ENCODE results near the gene ATXN7L2.
A peak's percentile ranks its signal among the peaks of the same experiment; 100 is the strongest.

ATXN7L2 gene

DNA sequence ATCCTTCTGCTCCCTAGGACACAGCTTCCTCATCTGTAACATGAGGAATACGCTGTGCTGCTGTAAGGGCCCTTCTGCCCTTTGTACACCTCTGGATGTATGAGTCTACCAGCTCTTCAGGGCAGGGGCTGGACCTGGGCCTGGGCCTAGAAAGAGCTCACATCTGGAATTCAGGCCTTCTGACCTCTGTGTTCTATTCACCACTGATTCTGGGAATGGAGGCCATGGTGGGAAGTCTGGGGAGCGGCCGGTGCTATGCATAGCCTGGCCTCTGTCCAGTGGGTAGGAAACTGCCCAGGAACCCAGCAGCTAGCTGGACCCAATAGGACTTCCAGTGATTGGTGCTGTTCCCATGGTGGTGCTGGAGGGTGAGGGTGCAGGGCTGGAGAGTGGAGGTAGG lies 45.0 kb downstream of the ATXN7L2 start:
- no peak for DNase-seq

DNA sequence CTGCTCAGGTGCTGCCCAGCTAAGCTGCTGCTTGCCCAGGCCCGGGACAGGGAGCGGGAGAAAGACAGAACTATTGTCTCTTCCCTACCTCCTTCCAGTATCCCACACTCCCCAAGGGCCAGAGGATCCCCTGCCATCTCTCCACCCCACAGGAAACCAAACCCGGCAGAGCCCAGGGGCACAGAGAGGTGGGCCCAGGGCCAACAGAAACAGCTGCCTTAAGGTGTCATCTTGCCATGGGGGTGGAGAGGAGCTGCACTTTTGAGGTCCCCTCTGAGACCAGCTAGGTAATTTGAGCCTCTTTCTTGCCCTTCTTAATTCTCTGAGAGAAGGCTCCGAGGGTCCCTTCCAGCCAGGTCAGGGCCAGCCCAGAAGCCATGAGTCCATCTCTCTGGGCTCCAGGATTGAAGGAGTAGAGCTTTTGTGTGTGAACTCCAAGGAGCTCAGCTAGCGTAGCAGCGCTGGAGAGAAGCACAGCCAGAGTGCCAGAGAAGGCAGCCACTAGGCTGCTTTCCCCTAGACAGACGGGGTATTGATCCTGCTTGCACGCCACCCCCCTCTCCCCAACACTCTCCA lies 46.3 kb downstream of the ATXN7L2 start:
- no peak for DNase-seq

DNA sequence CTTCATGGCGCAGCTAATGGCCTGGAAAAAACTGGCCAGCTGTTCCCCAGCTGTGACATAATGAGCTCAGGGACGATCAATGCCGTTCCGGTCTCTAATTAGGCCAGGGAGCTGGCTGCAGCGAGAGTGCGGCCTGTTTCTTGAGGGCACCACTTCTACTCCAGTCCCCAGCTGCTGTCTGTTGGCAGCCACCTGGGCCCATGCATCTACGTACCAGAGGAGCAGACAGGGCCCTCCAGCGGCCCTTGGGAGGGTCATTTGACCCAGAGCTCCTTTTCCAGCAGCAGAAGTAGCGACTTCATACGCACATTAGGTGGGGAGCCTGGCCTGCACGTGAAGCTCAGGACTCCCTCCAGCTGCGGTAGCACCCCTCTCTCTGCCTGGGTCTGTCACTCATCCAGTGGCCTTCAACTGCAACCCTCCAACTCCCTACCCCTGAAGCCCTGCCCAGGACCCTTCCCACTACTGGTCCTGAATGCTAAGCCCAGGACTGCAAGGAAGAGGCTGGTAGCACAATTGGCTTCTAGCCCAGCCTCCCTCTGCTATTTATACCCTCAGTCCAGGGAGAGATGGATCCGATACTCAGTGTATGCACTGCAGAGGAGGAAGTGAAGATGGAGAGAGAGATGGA lies 46.9 kb downstream of the ATXN7L2 start:
- no peak for DNase-seq

DNA sequence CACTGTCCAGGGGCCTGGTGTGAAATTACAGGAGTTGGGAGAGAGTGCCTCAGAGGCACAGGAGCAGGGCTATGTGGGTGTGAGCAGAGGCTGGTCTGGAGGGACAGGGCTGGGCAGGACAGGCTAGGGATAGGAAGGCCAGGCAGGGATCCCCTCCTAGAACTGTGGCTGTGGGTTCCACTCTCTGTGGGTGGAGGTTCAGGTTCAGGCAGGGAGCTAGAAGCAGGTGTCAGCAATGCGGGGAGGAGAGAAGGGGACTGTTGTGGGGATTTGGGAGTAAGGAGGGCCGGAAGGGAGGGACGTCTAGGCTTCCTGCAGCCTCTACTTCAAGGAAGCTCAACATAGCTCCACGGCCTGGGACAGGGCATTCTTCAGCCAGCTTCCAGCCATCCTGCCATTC lies 47.7 kb downstream of the ATXN7L2 start:
- no peak for DNase-seq

DNA sequence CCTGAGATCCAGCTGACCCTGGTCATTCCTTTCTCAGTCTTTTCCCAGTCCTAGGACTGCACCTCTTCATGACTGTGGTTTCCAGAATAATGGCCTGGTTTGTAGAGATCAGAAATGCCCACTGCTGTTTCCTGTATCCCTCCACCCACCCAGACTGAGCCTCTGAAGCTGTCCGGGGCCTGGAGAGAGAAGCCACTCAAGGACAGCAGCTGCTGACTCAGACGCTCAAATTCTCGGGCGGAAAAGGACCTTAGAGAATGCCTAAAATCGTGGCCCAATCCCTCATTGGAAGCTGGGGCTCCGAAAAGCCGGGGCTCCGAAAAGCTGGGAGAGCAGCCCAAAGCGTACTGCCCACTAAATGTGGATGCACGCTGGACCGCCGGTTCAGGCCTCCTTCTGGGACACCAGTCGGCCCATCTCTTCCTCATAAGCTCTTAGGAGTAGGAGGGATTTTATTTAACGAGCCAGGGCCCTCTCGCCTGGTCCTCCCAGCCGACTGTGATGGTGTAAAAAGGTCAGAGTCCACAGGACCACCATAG lies 48.2 kb downstream of the ATXN7L2 start:
- DNase-seq: no peak

DNA sequence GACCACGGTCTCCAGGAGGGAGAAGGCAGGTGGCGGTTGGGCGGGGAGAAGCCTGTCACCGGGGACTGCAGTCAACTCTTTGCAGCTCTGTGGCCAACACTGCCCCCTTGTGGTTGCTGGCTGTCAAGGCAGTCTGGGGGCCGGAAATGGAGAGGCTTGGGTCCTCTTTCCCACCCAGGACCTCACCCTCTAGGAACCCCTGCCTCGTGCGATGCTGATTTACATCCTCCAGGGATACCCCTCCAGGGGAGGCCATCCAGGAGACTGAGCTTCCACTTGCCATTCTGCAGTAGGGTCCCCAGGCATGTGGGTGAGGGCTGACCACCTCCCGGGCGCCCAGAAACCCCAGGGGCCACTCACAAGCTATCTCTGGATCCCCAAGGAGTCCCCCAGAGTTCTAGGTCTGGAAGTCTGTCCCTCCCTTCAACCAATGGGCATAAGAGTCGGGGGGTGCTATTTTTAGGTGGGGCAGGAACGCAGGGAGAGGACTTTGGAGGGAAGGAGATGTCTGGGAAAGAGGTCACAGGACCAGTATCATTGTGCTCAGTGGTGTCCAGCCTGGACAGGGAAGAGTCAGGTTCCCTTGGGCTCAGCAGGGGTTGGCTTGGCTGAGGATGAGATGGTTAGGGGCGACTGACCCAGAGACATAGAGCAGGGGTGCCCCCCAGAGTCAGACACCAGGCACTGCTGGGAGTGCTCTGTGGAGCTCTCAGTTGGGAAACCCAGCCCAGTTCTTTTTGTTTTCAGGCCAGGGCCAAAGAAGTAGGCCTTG lies 48.8 kb downstream of the ATXN7L2 start:
- peak; percentile 83 for DNase-seq

DNA sequence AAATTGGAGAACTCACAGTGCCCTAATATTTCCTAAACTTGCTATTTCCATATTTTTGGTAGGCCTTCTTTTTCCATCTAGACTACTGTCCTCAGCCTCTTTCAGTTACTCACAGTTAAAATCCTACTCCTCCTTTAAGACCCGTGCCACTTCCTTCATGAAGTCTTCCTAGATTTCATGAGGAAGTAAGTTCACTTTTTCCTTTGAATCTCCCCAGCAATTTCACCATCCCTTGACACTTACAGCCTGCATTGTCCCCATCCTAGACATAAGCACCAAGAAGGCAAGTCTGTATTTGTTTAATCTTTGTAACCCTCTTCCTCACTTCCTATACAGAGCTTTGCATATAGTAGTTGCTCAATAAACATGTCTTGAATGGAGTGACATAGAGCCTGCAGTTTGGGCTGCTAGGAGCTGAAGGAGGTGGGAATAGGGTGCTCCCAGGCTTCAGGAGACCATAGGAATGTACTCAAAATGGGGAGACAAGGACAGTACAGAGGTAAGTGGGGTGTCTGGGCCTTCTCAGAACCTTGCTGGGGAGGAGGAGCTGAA lies 50.7 kb downstream of the ATXN7L2 start:
- DNase-seq: no peak

DNA sequence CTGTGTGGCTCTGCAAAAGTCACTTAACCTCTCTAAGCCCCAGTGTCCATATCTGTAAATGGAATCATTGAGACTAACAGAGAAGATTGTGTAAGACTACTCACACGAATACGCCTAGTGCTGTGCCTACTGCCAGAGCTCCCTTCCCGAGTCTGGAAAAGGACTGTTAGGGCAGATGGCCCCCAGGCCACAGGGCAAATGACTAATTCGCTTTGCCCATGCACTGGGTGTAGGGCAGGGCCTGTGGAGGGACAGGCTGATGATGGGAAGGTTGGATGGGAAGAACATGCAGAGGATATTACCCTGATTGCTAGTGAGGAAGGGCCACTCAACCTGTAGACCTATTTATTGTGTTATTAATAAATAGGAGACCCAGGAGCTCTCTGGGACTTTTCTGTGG lies 51.8 kb downstream of the ATXN7L2 start:
- no peak for DNase-seq

DNA sequence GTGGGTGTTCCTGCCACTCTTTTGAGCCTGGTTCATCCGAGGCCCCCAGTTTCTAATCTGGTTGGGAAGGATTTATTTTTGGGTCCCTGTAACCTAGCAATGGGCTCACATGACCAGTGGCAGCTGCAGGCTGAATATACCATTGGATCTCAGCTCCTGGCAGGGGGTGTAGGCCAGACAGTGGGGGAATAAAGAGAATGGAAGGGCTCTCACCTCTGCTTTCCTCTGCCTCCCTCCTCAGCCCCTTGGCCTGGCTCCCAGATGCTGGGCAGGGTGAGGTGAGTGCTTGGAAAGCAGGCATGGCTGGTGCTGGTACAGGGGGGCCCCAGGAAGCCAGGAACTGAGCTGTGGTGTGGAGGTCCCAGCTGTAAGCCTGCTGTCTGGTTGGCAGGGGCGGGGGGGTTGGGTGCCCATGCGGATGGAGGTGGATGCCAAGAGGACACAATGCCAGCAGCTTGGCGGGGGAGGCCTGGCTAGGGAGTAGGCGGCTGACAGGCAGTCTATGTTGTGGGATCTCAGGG lies 52.3 kb downstream of the ATXN7L2 start:
- DNase-seq: no peak

DNA sequence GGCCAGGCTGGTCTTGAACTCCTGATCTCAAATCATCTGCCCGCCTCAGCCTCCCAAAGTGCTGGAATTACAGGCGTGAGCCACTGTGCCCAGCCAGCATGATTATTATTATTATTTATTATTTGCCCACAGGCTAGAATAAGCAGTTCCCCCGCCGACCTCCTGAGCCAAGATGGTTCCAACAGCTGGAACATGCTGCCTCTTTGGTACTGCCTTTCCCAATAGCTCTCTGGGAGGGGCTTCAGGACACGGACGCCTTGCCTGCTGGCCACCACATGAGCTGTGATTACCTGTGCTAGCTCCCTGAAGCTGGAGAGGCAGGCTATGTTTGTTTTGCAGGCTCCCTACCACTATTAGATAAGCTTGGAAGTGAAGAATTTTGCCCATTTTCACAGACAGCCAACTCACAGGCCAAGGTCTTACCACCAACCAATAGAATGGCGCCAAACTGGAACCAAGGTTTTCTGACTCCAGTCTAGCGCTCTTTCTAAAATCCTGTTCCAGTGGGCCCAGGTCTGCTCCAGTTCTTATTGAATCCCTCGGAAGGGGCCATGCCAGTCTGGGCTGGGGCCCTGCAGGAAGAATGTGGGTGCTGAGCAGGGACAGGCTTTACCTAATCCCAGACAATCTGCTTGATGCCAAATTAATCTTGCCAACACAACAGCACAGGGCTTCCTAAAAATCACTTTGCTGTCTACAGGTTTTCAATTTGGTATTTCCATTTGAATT lies 53.9 kb downstream of the ATXN7L2 start:
- no peak for DNase-seq

DNA sequence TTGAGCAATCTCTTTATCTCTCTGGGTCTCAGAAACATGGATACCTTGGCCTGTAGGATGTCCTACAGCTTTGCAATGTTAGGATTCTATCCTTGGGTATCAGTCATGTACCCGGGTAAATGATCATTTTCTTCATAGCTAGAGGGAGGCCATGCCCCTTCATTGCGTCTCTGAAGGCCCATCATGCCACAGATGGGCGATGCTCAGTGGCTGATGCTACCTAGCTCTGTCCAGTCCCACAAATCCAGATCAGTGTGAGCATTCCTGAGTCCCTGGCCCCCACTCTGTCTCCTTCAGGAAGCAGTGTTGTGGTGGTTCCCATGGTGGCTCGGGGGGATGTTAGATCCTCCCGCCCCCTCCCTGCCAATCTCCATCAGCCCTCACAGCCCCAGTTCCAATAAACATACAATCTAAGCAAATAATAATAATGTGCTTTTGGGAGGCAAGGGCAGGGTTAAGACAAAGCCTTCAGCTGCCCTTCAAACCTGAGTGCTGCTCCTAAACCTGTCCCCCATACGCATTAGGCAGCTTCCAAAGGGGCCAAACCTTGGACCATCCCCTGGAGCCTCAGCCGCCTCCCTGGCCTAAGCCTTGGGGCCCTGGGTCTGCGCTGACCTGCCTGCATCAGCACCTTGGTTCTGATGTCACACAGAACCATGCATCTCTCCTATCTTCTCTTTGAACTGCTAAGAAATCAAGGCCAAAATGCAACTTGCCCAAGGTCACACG lies 55.3 kb downstream of the ATXN7L2 start:
- no peak for DNase-seq

DNA sequence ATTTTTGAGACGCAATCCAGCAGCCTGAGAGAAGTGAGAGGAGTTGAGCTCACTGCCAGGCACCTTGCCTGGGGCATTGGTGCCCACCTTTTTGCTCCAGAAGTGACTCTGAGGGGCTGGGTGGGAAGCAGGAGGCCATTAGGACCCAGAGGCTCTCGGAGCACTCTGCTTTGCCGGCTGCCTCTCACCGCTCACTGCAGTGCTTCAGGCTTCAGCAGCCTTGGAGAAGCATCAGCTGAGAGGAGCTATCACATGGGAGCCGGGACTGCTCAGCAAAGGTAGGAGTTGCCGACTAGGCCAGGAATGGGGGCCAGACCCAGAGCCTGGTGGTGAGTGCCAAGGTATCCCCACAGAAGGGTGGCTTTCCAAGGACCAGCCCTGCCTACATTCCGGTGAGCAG lies 56.0 kb downstream of the ATXN7L2 start, which contains the start of gene GPR61:
Gene GPR61, plus strand, starts transcription at position 197 of the 400 bp plus-strand sequence. CDS start 3,151 bp downstream, outside the sequence.
- no peak for DNase-seq

DNA sequence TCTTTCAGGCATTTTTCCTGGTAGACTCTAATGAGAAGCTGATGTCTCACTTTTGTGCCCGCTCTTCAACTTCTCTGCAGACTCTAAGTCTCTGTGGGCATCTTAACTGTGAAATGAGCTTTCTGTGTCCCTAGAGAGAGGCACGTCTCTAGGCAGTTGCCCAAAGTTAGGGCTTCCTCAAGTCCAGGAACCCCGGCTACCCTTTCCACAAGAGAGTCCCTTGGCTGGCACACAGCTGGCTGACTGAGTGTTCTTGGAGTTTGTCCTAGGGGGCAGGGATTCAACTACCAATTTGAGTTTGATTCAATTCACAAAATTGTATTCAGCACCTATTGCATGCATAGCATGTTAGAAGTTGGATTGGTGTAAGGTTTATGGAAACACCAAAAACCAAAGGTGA lies 57.4 kb downstream of the ATXN7L2 start:
- DNase-seq: no peak
